OCI-LY1 (cell line): Measurements from ENCODE around the gene OFD1.

Experiments
- CTCF ChIP-seq: fragments of 200-600 bp; sonication (generic), shearing (Covaris generic); IDR thresholded peaks from 2 replicates; pipeline ENCODE4 v1.5.1; 2017; ENCODE audit warnings: mild to moderate bottlenecking, antibody characterized with exemption, low read length, moderate library complexity, mixed read lengths
- EZH2 ChIP-seq: fragments of 200-600 bp; sonication (generic), shearing (Covaris generic); IDR thresholded peaks from 2 replicates; pipeline ENCODE4 v1.8.0; 2017; ENCODE audit warnings: borderline replicate concordance, mixed run types, mild to moderate bottlenecking, antibody characterized with exemption, low read length, moderate library complexity, mixed read lengths

- TF ChIP-seq EZH2 (no peak), CTCF (no peak)
Observed at GRCh38 chrX:13798184-13798583, 63.6 kb downstream of the OFD1 start.
